ENCODE measurements around the gene CYFIP2. TPM values are rescaled to one million over a fixed set of nuclear protein-coding genes. Genes with fewer than 3 reads are reported as not detected.

The CYFIP2 gene
- total RNA-seq, 1 experiment from 2014 or later = 95.3 TPM

DNA sequence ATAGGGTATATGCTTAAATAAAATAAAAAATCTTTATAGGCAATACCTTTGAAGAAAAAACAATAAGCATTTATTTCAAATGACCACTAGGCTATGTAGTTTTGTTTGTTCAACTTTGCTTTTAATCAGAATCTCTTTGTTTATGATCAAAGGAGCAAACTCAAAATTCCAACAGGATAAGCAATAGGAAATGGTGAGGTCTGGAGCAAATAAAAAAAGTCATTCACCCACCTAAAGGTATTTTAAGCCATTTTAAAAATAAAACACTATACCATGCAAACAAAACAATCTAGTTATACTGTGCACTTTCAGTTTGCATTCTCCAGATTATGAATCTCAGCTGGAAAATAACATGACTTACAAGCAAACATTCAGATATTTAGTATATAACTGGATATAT lies 35.3 kb upstream of the CYFIP2 start:
- Mint-ChIP-seq H3K36me3 (no peaks in the 10 kb centered on the region), H3K4me3 (no peak overlapping the region), H3K27ac (no peak overlapping the region), H3K27me3 (ENCODE audit: low read depth) (no peaks in the 10 kb centered on the region), H3K4me1 (peaks cover 7% of the 10 kb centered on the region), H3K9me3 (no peaks in the 10 kb centered on the region)
- POLR2A ChIA-PET = no interaction called here
- ATAC-seq (no peak), DNase-seq (ENCODE audit: low spot score) (no peak)
- TF ChIP-seq ZNF121 (CRISPR knock-in tag; IDR thresholded peaks at IDR 0.05) (no peak), GABPB1 (CRISPR knock-in tag; IDR thresholded peaks at IDR 0.05) (no peak), ZBTB21 (CRISPR knock-in tag; IDR thresholded peaks at IDR 0.05; ENCODE audit: borderline replicate concordance) (no peak), CREB1 (CRISPR knock-in tag; IDR thresholded peaks at IDR 0.05) (no peak)
- TF ChIP-seq, protein P1, sequence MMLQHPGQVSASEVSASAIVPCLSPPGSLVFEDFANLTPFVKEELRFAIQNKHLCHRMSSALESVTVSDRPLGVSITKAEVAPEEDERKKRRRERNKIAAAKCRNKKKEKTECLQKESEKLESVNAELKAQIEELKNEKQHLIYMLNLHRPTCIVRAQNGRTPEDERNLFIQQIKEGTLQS (CRISPR knock-in tag; conservative IDR thresholded peaks at IDR 0.05) = no peak
- TF ChIP-seq, protein P2, sequence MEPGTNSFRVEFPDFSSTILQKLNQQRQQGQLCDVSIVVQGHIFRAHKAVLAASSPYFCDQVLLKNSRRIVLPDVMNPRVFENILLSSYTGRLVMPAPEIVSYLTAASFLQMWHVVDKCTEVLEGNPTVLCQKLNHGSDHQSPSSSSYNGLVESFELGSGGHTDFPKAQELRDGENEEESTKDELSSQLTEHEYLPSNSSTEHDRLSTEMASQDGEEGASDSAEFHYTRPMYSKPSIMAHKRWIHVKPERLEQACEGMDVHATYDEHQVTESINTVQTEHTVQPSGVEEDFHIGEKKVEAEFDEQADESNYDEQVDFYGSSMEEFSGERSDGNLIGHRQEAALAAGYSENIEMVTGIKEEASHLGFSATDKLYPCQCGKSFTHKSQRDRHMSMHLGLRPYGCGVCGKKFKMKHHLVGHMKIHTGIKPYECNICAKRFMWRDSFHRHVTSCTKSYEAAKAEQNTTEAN (CRISPR knock-in tag; IDR thresholded peaks at IDR 0.05) = no peak
- CTCF ChIA-PET = no interaction called here

DNA sequence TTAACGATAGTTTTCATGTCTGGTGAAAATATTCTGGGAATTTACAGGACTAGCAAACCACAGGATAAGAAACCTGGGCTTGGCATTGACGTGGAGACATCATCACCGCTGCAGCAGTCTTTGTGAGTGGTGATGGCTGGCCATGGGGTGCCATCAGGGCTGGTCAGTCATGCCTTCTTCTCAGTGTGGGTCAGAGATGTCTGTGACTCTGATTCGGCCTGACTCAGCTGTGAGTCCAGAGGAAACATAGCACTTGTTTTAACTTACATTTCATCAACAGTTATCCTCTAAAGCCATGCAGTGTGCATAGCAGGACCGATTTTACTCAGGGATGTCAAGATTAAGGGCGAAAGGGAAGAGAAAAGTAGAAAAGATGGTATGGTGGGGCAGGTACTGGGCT lies 33.2 kb upstream of the CYFIP2 start:
- Mint-ChIP-seq H3K4me3 (no peak overlapping the region), H3K27ac (no peak overlapping the region), H3K27me3 (ENCODE audit: low read depth) (no peaks in the 10 kb centered on the region), H3K36me3 (no peaks in the 10 kb centered on the region), H3K9me3 (no peaks in the 10 kb centered on the region), H3K4me1 (peaks cover 7% of the 10 kb centered on the region)
- CTCF ChIA-PET = no interaction called here
- ATAC-seq (no peak), DNase-seq (ENCODE audit: low spot score) (no peak)
- TF ChIP-seq CREB1 (CRISPR knock-in tag; IDR thresholded peaks at IDR 0.05) (no peak), NFATC4 (CRISPR knock-in tag; IDR thresholded peaks at IDR 0.05) (no peak), TEAD4 (CRISPR knock-in tag; IDR thresholded peaks at IDR 0.05) (no peak), TCF7 (CRISPR knock-in tag; IDR thresholded peaks at IDR 0.05; ENCODE audit: low read depth) (no peak), ZNF671 (CRISPR knock-in tag; IDR thresholded peaks at IDR 0.05) (no peak)
- TF ChIP-seq, protein P3, sequence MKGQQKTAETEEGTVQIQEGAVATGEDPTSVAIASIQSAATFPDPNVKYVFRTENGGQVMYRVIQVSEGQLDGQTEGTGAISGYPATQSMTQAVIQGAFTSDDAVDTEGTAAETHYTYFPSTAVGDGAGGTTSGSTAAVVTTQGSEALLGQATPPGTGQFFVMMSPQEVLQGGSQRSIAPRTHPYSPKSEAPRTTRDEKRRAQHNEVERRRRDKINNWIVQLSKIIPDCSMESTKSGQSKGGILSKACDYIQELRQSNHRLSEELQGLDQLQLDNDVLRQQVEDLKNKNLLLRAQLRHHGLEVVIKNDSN (CRISPR knock-in tag; IDR thresholded peaks at IDR 0.05) = no peak
- TF ChIP-seq, protein P4, sequence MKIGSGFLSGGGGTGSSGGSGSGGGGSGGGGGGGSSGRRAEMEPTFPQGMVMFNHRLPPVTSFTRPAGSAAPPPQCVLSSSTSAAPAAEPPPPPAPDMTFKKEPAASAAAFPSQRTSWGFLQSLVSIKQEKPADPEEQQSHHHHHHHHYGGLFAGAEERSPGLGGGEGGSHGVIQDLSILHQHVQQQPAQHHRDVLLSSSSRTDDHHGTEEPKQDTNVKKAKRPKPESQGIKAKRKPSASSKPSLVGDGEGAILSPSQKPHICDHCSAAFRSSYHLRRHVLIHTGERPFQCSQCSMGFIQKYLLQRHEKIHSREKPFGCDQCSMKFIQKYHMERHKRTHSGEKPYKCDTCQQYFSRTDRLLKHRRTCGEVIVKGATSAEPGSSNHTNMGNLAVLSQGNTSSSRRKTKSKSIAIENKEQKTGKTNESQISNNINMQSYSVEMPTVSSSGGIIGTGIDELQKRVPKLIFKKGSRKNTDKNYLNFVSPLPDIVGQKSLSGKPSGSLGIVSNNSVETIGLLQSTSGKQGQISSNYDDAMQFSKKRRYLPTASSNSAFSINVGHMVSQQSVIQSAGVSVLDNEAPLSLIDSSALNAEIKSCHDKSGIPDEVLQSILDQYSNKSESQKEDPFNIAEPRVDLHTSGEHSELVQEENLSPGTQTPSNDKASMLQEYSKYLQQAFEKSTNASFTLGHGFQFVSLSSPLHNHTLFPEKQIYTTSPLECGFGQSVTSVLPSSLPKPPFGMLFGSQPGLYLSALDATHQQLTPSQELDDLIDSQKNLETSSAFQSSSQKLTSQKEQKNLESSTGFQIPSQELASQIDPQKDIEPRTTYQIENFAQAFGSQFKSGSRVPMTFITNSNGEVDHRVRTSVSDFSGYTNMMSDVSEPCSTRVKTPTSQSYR (CRISPR knock-in tag; IDR thresholded peaks at IDR 0.05) = no peak
- TF ChIP-seq, protein P5, sequence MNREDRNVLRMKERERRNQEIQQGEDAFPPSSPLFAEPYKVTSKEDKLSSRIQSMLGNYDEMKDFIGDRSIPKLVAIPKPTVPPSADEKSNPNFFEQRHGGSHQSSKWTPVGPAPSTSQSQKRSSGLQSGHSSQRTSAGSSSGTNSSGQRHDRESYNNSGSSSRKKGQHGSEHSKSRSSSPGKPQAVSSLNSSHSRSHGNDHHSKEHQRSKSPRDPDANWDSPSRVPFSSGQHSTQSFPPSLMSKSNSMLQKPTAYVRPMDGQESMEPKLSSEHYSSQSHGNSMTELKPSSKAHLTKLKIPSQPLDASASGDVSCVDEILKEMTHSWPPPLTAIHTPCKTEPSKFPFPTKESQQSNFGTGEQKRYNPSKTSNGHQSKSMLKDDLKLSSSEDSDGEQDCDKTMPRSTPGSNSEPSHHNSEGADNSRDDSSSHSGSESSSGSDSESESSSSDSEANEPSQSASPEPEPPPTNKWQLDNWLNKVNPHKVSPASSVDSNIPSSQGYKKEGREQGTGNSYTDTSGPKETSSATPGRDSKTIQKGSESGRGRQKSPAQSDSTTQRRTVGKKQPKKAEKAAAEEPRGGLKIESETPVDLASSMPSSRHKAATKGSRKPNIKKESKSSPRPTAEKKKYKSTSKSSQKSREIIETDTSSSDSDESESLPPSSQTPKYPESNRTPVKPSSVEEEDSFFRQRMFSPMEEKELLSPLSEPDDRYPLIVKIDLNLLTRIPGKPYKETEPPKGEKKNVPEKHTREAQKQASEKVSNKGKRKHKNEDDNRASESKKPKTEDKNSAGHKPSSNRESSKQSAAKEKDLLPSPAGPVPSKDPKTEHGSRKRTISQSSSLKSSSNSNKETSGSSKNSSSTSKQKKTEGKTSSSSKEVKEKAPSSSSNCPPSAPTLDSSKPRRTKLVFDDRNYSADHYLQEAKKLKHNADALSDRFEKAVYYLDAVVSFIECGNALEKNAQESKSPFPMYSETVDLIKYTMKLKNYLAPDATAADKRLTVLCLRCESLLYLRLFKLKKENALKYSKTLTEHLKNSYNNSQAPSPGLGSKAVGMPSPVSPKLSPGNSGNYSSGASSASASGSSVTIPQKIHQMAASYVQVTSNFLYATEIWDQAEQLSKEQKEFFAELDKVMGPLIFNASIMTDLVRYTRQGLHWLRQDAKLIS (CRISPR knock-in tag; IDR thresholded peaks at IDR 0.05; ENCODE audit: borderline replicate concordance) = no peak
- POLR2A ChIA-PET = no interaction called here

DNA sequence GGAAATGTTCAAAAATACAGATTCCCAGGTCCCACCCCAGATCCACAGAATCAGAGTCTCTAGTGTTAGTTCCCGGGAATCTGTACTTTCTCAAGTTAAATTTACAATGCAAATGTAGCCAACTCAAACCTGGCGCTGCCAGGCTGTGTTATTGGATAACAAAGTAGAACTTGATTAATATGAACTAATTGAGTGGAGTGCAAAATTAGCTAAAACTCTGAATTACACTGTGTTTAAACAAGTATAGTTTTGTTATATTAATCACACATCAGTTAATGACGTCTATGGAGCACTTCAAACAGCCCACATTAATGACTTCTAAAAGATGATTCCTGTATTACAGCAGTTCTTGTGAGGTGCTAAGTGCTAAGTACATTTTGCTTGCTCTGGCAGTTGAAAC lies 32.4 kb upstream of the CYFIP2 start:
- ATAC-seq = no peak
- Mint-ChIP-seq H3K36me3 (no peaks in the 10 kb centered on the region), H3K27ac (no peak overlapping the region), H3K4me3 (no peak overlapping the region), H3K4me1 (peaks cover 7% of the 10 kb centered on the region), H3K27me3 (ENCODE audit: low read depth) (no peaks in the 10 kb centered on the region), H3K9me3 (no peaks in the 10 kb centered on the region)
- no peak for DNase-seq (ENCODE audit: low spot score)
- CTCF ChIA-PET = no interaction called here
- POLR2A ChIA-PET = no interaction called here
- TF ChIP-seq, protein P6, sequence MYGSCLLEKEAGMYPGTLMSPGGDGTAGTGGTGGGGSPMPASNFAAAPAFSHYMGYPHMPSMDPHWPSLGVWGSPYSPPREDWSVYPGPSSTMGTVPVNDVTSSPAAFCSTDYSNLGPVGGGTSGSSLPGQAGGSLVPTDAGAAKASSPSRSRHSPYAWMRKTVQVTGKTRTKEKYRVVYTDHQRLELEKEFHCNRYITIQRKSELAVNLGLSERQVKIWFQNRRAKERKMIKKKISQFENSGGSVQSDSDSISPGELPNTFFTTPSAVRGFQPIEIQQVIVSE (CRISPR knock-in tag; IDR thresholded peaks at IDR 0.05; ENCODE audit: borderline replicate concordance) = no peak
- TF ChIP-seq ZNF263 (CRISPR knock-in tag; IDR thresholded peaks at IDR 0.05; ENCODE audit: low read depth) (no peak), NR1H2 (CRISPR knock-in tag; IDR thresholded peaks at IDR 0.05) (no peak), ZBTB21 (CRISPR knock-in tag; IDR thresholded peaks at IDR 0.05; ENCODE audit: borderline replicate concordance) (no peak), TEAD1 (CRISPR knock-in tag; IDR thresholded peaks at IDR 0.05) (no peak), ZNF317 (CRISPR knock-in tag; IDR thresholded peaks at IDR 0.05; ENCODE audit: borderline replicate concordance, low read depth) (no peak)
- TF ChIP-seq, protein P7, sequence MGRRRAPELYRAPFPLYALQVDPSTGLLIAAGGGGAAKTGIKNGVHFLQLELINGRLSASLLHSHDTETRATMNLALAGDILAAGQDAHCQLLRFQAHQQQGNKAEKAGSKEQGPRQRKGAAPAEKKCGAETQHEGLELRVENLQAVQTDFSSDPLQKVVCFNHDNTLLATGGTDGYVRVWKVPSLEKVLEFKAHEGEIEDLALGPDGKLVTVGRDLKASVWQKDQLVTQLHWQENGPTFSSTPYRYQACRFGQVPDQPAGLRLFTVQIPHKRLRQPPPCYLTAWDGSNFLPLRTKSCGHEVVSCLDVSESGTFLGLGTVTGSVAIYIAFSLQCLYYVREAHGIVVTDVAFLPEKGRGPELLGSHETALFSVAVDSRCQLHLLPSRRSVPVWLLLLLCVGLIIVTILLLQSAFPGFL (CRISPR knock-in tag; IDR thresholded peaks at IDR 0.05; ENCODE audit: borderline replicate concordance) = no peak
- TF ChIP-seq, protein P8, sequence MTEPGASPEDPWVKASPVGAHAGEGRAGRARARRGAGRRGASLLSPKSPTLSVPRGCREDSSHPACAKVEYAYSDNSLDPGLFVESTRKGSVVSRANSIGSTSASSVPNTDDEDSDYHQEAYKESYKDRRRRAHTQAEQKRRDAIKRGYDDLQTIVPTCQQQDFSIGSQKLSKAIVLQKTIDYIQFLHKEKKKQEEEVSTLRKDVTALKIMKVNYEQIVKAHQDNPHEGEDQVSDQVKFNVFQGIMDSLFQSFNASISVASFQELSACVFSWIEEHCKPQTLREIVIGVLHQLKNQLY (CRISPR knock-in tag; IDR thresholded peaks at IDR 0.05) = no peak
- TF ChIP-seq, protein P9, sequence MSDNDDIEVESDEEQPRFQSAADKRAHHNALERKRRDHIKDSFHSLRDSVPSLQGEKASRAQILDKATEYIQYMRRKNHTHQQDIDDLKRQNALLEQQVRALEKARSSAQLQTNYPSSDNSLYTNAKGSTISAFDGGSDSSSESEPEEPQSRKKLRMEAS (CRISPR knock-in tag; IDR thresholded peaks at IDR 0.05) = no peak

All from WTC11 (cell line).